ENCODE results near the gene FBXW8.

Gene FBXW8

DNA sequence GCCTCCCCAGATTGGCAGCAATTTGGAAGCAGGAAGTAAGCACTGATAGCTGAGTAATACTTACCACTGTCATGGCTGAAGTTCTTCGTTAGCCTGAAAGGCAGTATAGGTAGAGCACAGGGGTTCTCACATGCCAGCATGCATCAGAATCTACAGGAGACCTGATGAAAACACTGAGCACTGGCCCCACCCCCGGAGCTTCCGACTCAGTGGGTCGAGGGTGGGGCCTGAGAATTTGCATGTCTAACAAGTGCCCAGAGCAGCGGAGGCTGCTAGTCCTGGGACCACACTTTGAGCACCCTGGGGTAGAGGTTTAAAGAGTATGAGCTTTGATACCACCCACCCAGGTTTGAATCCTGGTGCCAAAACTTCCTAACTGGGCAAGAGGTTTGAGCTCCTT is 89.6 kb downstream of the FBXW8 start:
- DNase-seq: no peak

DNA sequence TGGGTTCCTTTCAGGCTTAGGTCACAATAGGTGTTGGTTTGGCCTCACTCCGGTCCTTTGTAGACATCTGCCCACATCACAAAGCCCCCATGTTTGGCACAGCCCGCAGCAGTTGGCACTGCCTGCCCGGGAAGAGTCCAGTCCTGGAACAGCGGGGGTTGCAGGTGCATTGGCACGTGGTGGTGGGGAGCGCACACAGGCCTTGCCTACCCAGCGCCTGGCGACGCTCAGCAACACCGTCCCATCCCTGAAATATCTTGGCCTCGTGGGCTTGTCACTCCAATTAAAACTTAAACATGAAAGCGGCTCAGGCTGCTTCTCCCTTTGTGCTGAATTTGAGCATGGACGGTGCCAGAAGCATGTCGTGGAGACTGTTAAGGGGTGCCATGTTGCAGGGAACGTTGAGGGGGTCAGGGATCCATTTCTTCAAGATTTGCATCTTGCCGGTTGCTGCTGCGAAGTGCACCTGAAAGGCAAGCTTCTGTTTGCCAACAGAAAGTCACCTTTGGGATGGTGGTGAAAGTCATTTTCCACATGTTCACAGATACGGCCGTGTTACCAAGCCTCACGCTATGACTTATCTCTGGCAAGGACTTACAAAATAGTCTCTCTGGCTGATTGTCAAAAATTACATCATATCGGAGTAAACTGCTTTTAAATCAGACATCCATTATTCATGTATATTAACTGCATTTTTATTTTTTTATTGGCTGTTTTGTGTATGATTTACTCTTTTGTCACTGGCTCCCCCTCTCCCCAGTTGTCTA is 91.5 kb downstream of the FBXW8 start:
- DNase-seq: no peak

- DNase-seq: no peak
Observed at GRCh38 chr12:117003883-117004404, 93.2 kb downstream of the FBXW8 start.

DNA sequence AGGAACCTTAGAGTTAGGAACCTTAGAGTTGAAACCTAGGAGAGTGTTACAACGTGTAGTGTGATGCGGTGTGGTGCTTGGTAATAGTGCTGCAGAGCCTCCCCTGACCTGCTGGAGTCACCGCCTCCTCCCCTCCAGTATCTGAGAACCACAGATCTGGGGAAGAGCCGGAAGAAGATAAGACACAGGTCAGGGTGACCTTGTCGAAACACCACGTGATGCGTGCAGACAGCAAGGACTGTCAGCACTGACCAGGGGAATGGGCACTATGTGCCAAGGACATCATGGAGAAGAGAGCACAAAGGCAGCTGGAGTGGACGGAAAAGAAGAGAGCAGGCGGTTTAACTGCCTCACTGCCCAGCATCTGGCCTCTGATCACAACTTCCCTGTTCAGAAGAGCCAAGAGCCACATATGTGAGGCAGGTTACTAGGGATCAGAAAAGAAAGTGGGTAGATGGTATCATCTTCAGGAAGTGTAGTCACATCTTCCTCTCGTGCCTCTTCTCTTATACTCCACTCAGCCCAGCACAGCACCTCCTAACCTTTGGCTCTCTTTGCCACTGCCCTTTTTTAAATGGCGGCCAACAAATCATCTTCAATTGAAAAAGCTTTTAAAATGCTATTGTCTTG is 94.8 kb downstream of the FBXW8 start:
- DNase-seq: no peak

- DNase-seq: no peak
Observed at GRCh38 chr12:117006333-117006732, 95.6 kb downstream of the FBXW8 start.

GRCh38 chr12:117007577-117007976 is 96.8 kb downstream of the FBXW8 start:
- no peak for DNase-seq

GRCh38 chr12:117009759-117010158 is 99.0 kb downstream of the FBXW8 start:
- DNase-seq: no peak

DNA sequence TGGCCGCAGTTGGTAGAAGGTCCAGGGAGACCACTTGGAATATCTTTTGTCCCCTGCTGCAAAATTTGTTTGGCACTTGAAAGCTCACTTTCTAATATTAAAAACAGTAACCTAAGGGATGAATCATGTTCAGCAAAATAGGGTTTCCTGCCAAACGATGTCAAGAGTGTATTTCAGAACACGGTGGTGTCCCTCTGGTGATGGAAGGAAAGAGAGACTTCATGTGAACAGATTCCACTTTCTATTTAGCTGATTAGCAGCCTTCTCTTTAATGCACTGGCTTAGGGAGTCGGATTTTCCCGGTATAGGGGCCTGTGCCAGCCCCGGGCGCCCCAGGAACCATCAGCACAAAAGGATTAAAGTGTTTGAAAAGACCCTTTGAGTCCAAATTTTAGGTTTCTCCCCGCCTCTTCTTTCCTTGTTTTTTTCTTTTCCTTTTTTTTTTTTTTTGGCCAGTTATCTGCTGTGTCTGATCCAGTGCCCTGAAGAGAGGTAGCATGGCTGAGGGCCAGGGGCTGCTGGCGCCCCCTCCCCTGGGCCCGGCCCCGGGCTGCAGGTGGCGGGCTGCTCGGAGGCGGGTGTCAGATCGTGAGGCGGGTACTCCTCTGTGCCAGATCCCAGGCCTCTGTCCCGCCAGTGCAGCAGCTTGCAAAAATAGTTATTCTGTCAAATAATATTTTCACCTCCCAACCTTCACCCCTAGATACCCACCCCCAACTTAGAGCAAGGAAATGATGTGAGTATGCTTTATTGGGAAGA is 100.1 kb downstream of the FBXW8 start:
- no peak for DNase-seq

GRCh38 chr12:117011988-117012805 is 101.4 kb downstream of the FBXW8 start:
- no peak for DNase-seq

DNA sequence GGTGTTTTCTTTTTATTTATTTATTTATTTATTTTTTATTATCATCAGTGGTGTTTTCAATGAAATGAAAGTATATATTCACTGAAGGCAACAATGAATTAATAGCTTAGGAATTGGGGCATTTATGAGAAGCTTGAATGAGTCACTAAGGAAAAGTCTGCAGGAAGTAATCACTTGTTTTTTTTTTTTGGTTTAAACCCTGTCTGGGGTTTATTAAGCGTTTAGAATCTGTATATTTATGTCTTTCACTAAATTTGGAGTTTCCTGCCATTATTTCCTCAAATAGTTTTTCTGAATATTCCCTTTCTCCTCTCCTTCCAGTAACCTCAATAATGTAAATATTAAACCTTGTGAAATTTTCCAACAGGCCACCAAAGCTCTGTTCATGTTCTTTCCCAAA is 103.0 kb downstream of the FBXW8 start:
- DNase-seq: no peak

- no peak for DNase-seq
Observed at GRCh38 chr12:117014342-117014887, 103.7 kb downstream of the FBXW8 start.

DNA sequence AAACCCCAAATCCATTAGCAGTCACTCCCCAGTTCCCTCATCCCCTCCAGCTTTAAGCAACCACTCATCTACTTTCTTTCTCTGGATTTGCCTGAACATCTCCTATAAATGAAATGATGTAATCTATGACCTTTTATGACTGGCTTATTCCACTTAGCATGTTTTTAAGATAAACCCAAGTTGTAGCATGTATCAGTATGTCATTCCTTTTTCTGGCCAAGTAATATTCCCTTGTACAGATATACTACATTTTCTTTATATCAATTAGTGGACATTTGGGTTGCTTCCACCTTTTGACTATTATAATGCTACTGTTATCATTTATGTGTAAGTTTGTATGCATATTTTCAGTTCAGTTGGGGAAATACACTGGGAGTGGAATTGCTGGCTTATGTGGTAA is 105.1 kb downstream of the FBXW8 start:
- no peak for DNase-seq

DNA sequence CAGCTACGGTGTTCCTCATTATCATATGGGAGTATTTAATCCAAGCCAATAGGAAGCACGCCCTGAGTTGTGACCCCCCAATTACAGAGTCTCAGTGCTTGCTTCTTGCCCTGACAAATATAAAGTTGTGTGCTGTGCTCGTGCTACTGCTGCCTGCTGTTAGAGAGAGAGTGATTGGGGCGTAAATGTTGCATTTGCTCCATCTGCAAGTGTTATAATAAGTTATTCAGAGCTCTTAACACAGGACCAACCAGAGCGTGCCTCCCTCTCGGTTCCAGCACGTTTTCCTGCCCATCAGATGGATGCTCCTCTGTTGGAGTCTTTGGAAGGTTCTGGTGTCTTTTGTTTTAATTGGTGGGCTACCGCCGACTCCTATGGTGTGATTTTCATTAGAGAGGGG is 107.1 kb downstream of the FBXW8 start:
- DNase-seq: no peak

DNA sequence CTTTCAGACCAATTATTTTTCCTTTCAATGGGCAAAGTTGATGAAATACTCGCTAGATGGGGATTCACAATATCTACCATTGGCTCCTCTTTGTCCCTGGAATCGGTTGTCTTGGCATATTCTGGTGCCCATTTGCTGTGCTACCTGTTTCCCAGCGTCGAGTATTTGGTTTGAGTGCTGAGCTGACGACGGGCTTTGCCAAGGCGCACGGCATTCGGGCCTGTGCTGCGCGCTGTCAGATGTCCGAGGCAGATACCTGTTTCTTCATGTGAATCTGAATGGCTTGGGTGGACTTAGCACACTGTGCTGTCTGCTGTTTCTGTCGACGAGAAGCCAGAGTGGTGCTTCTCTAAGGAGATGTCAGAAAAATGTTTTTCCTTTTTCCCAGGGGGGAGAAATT is 107.5 kb downstream of the FBXW8 start:
- no peak for DNase-seq

DNA sequence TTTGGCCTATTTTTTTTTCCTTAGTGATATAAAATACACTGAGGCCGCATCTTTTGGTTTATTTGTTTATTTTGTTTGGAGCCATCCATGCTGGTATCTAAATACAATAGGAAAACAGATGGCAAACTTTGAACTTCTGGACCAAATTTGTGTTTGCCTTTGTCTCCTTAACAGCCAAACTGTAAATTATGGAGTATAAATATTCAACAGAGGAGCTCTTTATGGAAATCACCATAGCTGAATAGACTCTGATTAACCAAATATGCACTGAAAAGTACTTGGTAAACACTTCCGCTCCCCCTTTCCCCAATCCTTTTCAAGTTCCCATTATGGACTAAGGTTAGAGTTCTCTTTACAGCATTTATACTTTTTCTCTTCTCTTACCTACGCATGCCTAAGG is 107.9 kb downstream of the FBXW8 start:
- DNase-seq: no peak

GRCh38 chr12:117019866-117020265 is 109.1 kb downstream of the FBXW8 start:
- DNase-seq: no peak

DNA sequence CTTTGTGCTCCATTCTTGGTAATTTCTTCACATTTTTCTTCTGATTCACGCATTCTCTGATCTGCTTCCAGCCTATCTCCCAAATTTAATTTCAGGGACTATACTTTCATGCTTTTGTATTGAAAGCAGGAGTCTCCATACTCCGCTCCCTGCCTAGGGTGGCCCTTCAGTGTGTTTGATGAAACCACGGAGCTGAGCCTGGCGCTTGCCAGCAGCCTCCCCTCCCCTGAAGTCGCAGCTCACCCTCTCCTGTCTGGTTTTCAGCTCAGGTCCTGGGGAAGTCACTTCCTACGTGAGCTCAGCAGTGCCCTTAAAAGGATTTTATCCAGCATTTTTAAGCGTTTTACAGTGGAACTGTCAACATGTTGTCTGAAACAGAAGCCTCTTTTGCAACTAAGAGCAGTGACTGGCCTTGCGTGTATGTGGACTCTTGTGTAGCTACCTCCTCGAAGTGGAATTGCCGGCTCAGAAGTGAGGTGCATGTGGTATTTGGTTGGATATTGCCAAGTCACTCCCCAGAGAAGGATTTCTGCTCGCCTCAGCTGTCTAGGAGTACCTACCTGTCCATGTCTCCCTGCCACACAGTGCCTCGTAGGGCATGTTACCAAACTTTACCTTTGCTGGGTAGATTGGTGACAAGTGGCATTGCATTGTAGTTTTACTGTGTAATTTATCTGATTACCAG is 109.9 kb downstream of the FBXW8 start:
- no peak for DNase-seq

DNA sequence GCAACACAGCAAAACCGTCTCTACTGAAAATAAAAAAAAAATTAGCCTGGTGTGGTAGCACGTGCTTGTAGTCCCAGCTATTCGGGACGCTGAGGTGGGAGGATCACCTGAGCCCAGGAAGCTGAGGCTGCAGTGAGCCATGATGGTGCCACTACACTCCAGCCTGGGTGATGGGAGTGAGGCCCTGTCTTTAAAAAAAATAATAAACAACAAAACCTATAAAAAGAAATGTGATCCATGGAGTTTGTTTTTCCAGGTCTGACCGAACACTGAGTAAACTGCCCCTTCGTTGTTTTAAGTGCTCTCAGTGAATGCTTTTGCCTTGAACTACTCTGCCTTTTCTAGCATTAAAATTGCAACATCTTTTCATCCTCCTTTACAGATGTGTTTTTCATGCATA is 111.7 kb downstream of the FBXW8 start:
- DNase-seq: no peak

DNA sequence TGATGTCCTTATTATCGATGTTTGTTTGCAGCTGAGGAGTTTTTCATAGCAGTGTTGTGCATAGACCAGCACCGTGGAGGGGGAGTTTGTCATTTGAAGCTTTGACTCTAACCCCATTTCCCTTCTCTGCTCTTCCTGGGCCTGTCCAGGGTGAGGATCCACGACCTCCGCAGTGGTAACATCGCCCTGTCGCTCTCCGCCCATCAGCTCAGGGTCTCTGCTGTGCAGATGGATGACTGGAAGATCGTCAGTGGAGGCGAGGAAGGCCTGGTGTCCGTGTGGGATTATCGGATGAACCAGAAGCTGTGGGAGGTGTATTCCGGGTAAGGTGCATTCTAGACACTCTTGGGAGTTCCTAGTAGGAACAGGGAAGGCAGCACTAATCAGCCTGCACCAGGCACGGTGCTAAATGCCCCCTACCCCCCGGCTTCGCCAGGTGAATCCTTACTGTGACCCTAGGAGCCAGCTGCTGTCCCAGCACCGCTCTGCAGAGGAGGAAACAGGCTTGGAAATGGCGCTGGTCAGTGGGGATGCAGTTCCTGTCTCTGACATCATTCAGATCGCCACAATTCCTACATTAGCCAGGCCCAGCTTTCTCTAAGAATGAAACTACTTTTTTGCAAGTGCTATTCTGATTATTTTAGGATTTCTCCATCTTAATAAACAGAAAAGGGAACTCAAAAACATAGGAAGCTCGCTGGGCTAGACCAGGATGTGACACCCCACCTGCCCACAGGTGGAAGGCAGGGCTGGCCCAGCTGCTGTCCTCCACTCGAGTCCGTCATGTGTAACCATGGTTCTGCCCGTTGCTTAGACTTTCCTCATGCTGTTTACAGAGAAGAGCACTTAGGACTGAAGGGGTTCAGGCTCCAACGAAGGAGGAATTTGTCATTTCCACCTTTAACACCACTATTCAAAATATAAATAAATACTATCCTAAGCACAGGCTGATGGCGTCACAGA is 113.5 kb downstream of the FBXW8 start:
- no peak for DNase-seq

DNA sequence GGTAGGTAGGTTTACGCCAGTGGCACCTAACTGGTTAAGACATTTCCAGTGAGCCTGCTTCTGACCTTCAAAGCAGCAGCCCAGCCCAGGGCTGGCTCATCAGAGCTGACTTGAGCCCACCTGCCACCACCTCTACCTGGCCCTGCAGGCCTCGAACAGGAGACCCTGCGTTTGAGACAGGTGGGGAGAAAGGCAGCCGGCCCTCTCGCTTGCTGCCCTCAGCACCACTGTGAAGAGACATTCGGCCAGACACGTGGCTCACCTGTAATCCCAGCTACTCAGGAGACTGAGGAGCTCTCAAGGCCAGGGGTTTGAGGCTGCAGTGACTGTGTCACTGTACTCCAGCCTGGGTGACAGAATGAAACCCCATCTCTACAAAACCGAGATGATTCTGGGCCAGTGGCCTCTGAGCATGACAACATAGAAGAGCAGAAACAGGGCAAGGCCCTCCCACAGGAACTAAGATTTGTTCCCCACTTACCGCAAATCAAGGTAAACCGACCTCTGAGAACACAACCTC is 114.3 kb downstream of the FBXW8 start:
- DNase-seq: no peak

Measured in SHP77 (cell line).